Endothelial cell of umbilical vein (primary cell): ENCODE measurements around the gene GSTP1. TPM values are rescaled to one million over a fixed set of nuclear protein-coding genes. Genes with fewer than 3 reads are reported as not detected.

Source experiments
- BruUV-seq: library from RNA; stranded (reverse); fragments of 400-500 nt; replicated peaks from 2 replicates; lab custom pipeline; 2021; lab: Mats Ljungman, UMichigan
- CTCF ChIA-PET: fragments of 300-600, 350-600 bp; sonication (Branson Sonifier 250); formaldehyde crosslinking; loops from one replicate; lab custom pipeline; 2021; ENCODE audit warnings: antibody characterized with exemption, inconsistent platforms; lab: Charles Lee
- POLR2A ChIA-PET: fragments of 300-600, 350-600 bp; sonication (Branson Sonifier 250); formaldehyde crosslinking; loops from one replicate; lab custom pipeline; 2021; ENCODE audit warnings: antibody characterized with exemption, inconsistent platforms; lab: Charles Lee
- DNase-seq: peaks from one replicate; pipeline ENCODE4 v3.0.0-alpha.2; 2011; ENCODE audit warnings: low read depth, low spot score
- FAIRE-seq: peaks from 2 replicates; lab custom pipeline; 2011; peaks lifted over from hg19 to GRCh38; lab: Jason Lieb, UNC
- H2AFZ ChIP-seq: 2 replicates; pipeline ENCODE4 v1.6.0; 2012; ENCODE audit warnings: low read depth, low read length, control low read depth, inconsistent platforms
- H3K27ac ChIP-seq: 2 replicates; pipeline ENCODE4 v1.5.1; 2011; ENCODE audit warnings: low read depth, mild to moderate bottlenecking, control low read depth, low read length, moderate library complexity; ENCODE audit not compliant: insufficient read depth
- H3K27me3 ChIP-seq, 2 experiments: 2 replicates each; pipeline versions ENCODE4 v1.6.0 to v1.6.1; 2011; ENCODE audit warnings: low read length in 2 of 2, mixed read lengths in 1 of 2; ENCODE audit not compliant: control insufficient read depth in 2 of 2, insufficient read depth in 2 of 2
- H3K36me3 ChIP-seq, 2 experiments: 2 replicates in 1 of 2; 3 replicates in 1 of 2; pipeline ENCODE4 v1.5.1; 2011; ENCODE audit warnings: low read length in 2 of 2, mild to moderate bottlenecking in 1 of 2, moderate library complexity in 1 of 2; ENCODE audit not compliant: control insufficient read depth in 2 of 2, insufficient read depth in 2 of 2; ENCODE audit errors: extremely low read depth in 1 of 2
- H3K4me1 ChIP-seq: 3 replicates; pipeline ENCODE4 v1.5.1; 2011; ENCODE audit warnings: mild to moderate bottlenecking, low read length; ENCODE audit not compliant: control insufficient read depth, insufficient read depth; ENCODE audit errors: extremely low read depth
- H3K4me2 ChIP-seq: 2 replicates; pipeline ENCODE4 v1.6.1; 2011; ENCODE audit warnings: low read length, control low read depth, mixed read lengths; ENCODE audit not compliant: insufficient read depth
- H3K4me3 ChIP-seq, 3 experiments: fragments of 200-600 bp in 1 of 3; sonication (generic), shearing (Covaris generic) in 1 of 3; replicated peaks in 1 of 3; 2 replicates each; pipeline ENCODE4 v1.5.1; 2011 to 2016; ENCODE audit warnings: control low read depth in 3 of 3, low read length in 3 of 3, mild to moderate bottlenecking in 2 of 3, inconsistent platforms in 1 of 3, low read depth in 1 of 3, moderate library complexity in 1 of 3; ENCODE audit not compliant: insufficient read depth in 1 of 3
- H3K79me2 ChIP-seq: 2 replicates; pipeline ENCODE4 v1.6.0; 2012; ENCODE audit warnings: low read length, inconsistent platforms; ENCODE audit not compliant: control insufficient read depth, insufficient read depth
- H3K9ac ChIP-seq: replicated peaks from 2 replicates; pipeline ENCODE3; 2011; ENCODE audit warnings: low read length, control low read depth; ENCODE audit not compliant: insufficient read depth; ENCODE audit errors: extremely low read depth
- H3K9me1 ChIP-seq: replicated peaks from 3 replicates; pipeline ENCODE4 v1.6.0; 2011; ENCODE audit warnings: mild to moderate bottlenecking, low read length; ENCODE audit not compliant: control insufficient read depth, insufficient read depth; ENCODE audit errors: extremely low read depth
- H3K9me3 ChIP-seq: replicated peaks from 2 replicates; pipeline ENCODE4 v1.5.1; 2012; ENCODE audit warnings: low read length, inconsistent platforms; ENCODE audit not compliant: control insufficient read depth, insufficient read depth
- H4K20me1 ChIP-seq: replicated peaks from 2 replicates; pipeline ENCODE3; 2011; ENCODE audit warnings: mild to moderate bottlenecking, low read length; ENCODE audit not compliant: control insufficient read depth, insufficient read depth; ENCODE audit errors: extremely low read depth
- EZH2 ChIP-seq: IDR thresholded peaks from 2 replicates; pipeline ENCODE4 v1.6.1; 2012; ENCODE audit warnings: borderline replicate concordance, low read depth, mild to moderate bottlenecking, moderate library complexity, low read length, inconsistent platforms; ENCODE audit not compliant: severe bottlenecking
- FOS ChIP-seq: IDR thresholded peaks from 2 replicates; pipeline ENCODE4 v1.6.1; 2011; ENCODE audit warnings: mild to moderate bottlenecking, low read length, moderate library complexity, borderline replicate concordance; ENCODE audit not compliant: insufficient read depth
- GATA2 ChIP-seq: IDR thresholded peaks from 2 replicates; pipeline ENCODE4 v1.7.0; 2011; ENCODE audit warnings: low read depth, mild to moderate bottlenecking, moderate library complexity, mixed read lengths, low read length; ENCODE audit not compliant: insufficient read length, insufficient read depth
- JUN ChIP-seq: IDR thresholded peaks from 2 replicates; pipeline ENCODE4 v1.6.1; 2011; ENCODE audit warnings: borderline replicate concordance, low read depth; ENCODE audit not compliant: insufficient read length, insufficient read depth
- MYC ChIP-seq: IDR thresholded peaks from one replicate; pipeline ENCODE4 v1.6.1; 2011; ENCODE audit warnings: mild to moderate bottlenecking, low read depth, low read length
- POLR2A ChIP-seq: IDR thresholded peaks from 2 replicates; pipeline ENCODE4 v1.6.1; 2012; ENCODE audit warnings: low read depth, mild to moderate bottlenecking, control low read depth, low read length
- POLR2AphosphoS5 ChIP-seq: IDR thresholded peaks from 2 replicates; pipeline ENCODE4 v1.6.1; 2012; ENCODE audit warnings: low read depth, mild to moderate bottlenecking, control low read depth, low read length, moderate library complexity; ENCODE audit not compliant: insufficient read depth
- dilution Hi-C: fragments of 300-500 bp; cut with MboI; formaldehyde crosslinking; loops from one replicate; pipeline ENCODE4 v1.15.0; 2019; ENCODE audit warnings: low sequenced_read_pairs; ENCODE audit not compliant: extremely low pct_ligation_motif_present
- intact Hi-C: fragments of 100-400 bp; cut with micrococcal nuclease; formaldehyde crosslinking; loops from one replicate; pipeline ENCODE4 v1.10.0; 2022
- polyA plus RNA-seq, 4 experiments: library from polyadenylated mRNA; depleted of rRNA in 3 of 4; stranded (reverse) in 3 of 4; unstranded in 1 of 4; fragments of >200 nt; gene quantifications; 2 replicates each; pipeline versions ENCODE4 v1.2.1 to v1.2.3, GENCODE V29; 2011 to 2012; ENCODE audit warnings: missing spikeins in 1 of 4
- total RNA-seq: library from RNA; stranded (reverse); gene quantifications from 2 replicates; pipeline ENCODE4 v1.2.3, GENCODE V29; 2021
- TF ChIP-seq, protein P1 (sequence below): IDR thresholded peaks from 2 replicates; pipeline ENCODE4 v1.6.1; 2011; ENCODE audit not compliant: insufficient read depth, insufficient read length
- TF ChIP-seq, protein P2 (sequence below), 2 donors: IDR thresholded peaks; 1 replicate in 1 of 2; 2 replicates in 1 of 2; pipeline ENCODE4 v1.5.1; 2011; ENCODE audit warnings: low read length in 2 of 2, mild to moderate bottlenecking in 2 of 2, moderate library complexity in 2 of 2, control low read depth in 1 of 2, inconsistent platforms in 1 of 2, low read depth in 1 of 2; ENCODE audit not compliant: insufficient read depth in 1 of 2; ENCODE audit errors: extremely low read depth in 1 of 2

Gene GSTP1
- total and polyA plus RNA-seq, 2 donors (not counting 3 experiments of a cell fraction or from before 2014, with no cell fraction given) = 962 to 2,277 TPM

DNA sequence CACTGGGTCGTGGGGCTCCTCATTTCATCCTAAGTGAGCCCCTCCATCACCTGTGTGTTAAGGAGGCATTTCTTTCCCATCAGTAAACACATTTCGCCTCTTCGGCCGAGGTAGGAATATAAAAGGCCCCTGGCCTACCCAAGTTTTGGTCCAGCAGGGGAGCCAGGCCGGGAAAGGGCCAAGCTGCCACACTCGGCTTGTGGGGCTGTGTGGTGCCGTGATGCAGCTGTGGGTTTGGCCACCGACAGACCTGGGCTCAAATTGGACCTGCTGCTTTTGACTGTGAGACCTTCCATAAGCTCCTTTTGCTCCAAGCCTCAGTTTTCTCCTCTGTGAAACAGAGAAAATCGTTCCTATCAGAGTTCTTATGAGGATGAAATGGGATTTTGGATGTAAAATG, 23.9 kb downstream of the GSTP1 start:
- DNase-seq = no peak
- POLR2A ChIA-PET = no interaction called here
- H2AFZ ChIP-seq = peak overlapping the region; percentile 50
- no peak for FAIRE-seq
- TF ChIP-seq, protein P1, sequence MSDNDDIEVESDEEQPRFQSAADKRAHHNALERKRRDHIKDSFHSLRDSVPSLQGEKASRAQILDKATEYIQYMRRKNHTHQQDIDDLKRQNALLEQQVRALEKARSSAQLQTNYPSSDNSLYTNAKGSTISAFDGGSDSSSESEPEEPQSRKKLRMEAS = no peak
- TF ChIP-seq POLR2A (no peak), MYC (no peak), JUN (no peak), POLR2AphosphoS5 (no peak), EZH2 (no peak), GATA2 (no peak), FOS (no peak)
- TF ChIP-seq, protein P2, sequence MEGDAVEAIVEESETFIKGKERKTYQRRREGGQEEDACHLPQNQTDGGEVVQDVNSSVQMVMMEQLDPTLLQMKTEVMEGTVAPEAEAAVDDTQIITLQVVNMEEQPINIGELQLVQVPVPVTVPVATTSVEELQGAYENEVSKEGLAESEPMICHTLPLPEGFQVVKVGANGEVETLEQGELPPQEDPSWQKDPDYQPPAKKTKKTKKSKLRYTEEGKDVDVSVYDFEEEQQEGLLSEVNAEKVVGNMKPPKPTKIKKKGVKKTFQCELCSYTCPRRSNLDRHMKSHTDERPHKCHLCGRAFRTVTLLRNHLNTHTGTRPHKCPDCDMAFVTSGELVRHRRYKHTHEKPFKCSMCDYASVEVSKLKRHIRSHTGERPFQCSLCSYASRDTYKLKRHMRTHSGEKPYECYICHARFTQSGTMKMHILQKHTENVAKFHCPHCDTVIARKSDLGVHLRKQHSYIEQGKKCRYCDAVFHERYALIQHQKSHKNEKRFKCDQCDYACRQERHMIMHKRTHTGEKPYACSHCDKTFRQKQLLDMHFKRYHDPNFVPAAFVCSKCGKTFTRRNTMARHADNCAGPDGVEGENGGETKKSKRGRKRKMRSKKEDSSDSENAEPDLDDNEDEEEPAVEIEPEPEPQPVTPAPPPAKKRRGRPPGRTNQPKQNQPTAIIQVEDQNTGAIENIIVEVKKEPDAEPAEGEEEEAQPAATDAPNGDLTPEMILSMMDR (IDR thresholded peaks at IDR 0.05; ENCODE audit: extremely low read depth in 1 of 2, insufficient read depth in 1 of 2, low read depth in 1 of 2, low read length in 2 of 2) = no peak
- H3K4me2 ChIP-seq = peak overlapping the region; percentile 59
- intact Hi-C loops (loop anchor here (2.0 kb wide), 1 partner anchor 35 kb away; no protein-coding TSS in a partner anchor), dilution Hi-C loops (no loop called here)
- peak overlapping the region; percentile 25 for H3K27ac ChIP-seq
- no TSS peak for BruUV-seq
- CTCF ChIA-PET = interaction anchor here (0.9 kb wide), 1 partner anchor 35 kb away, joined by 4 read pairs; no protein-coding TSS in a partner anchor
- H4K20me1 ChIP-seq = no peaks in the 10 kb centered on the region
- peaks cover 6% of the 10 kb centered on the region for H3K4me1 ChIP-seq
- peaks cover 3 to 22% of the 10 kb centered on the region in 2 experiments for H3K36me3 ChIP-seq
- H3K27me3 ChIP-seq = no peaks in the 10 kb centered on the region
- H3K9me1 ChIP-seq = no peaks in the 10 kb centered on the region
- peaks cover 11% of the 10 kb centered on the region for H3K79me2 ChIP-seq
- no peaks in the 10 kb centered on the region for H3K9me3 ChIP-seq
- peak overlapping the region; percentile 79 for H3K9ac ChIP-seq
- peak overlapping the region; percentile 32 to 92 (median 61) for H3K4me3 ChIP-seq
